ENCODE results near the gene ARHGAP31.
"Not testable (repeated sequence)": the region's sequence is repeated elsewhere in the genome, so short reads cannot be mapped to it uniquely, and the experiment has no call there.

The ARHGAP31 gene

DNA sequence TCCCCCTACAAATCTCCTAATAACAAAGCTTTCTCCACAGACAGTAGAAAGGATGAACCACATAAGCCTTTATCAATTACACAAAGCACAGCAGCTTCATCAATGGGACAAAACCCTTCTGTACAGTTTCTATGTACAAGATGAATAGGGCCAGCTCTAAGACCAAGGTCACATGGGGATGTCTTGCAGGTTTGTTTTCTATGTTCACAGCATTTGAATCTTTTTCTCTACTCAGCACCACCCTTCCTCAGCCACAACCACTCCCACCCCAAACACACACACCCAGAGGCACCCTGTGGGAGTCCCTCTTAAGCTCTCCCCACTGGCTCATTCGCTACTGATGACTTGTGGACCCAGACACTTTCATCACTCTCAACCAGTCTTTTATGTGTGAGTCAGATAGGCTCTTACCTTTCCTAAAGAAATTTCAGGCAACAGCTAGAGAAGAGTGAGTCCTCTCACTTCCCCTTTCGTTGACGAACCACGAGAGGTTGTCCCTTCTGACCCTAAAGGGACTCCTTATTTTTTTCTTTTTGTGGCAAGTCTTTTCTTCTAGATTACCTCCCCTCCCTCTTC, 57.9 kb downstream of the ARHGAP31 start:
- H3K27me3 ChIP-seq (ENCODE audit: insufficient read depth, insufficient read length), result no peaks in the 10 kb centered on the region
- peaks cover 2% of the 10 kb centered on the region for H3K4me1 ChIP-seq (ENCODE audit: insufficient read depth, insufficient read length)
- no peak for TF ChIP-seq ZNF274 (IDR thresholded peaks at IDR 0.05; ENCODE audit: low read depth, low read length)
- no peak for TF ChIP-seq SUZ12 (IDR thresholded peaks at IDR 0.05; ENCODE audit: extremely low read depth, insufficient read depth, insufficient read length)
- TF ChIP-seq YY1 (IDR thresholded peaks at IDR 0.05; ENCODE audit: insufficient read depth, insufficient read length), result no peak
- H3K9me3 ChIP-seq (ENCODE audit: insufficient read depth, low read length), result no peaks in the 10 kb centered on the region
- no peak overlapping the region for H3K4me3 ChIP-seq (ENCODE audit: insufficient read length, low read depth)
- no peak overlapping the region for H3K9ac ChIP-seq (ENCODE audit: insufficient read length, low read depth)
- no peak for DNase-seq (ENCODE audit: low read depth, low spot score)
- H3K36me3 ChIP-seq (ENCODE audit: insufficient read depth, insufficient read length, low read length), result no peaks in the 10 kb centered on the region

DNA sequence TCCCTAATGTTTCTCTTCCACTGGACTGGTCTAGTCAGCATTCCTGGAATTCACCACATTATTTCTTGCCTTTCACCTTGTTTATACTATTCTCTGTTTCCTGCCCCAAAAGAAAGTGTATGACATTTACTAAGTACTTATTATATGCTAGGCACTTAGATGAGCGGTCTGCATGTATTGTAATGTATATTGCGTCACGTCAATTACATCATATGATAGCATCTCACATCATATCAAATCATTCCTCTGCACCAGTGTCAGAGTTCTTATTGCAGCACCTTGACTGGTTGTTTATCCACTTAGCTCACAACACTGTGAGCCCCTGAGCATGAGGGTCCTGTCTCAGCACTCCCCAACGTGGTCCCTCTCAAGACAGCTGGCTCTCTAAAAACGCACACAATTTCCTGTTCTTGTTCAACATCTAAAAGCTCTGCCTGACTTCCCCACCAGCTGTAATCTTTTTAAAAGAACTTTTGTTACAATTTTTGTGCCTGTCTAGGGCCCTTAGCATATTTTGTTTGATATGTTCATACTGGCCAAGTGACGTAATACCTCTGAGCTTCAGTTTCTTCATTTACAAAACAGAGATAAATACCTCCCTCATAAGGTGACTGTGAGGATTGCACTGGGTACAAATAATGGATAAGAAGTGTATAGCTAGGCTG, 58.8 kb downstream of the ARHGAP31 start:
- TF ChIP-seq YY1 (IDR thresholded peaks at IDR 0.05; ENCODE audit: insufficient read depth, insufficient read length) (no peak), ZNF274 (IDR thresholded peaks at IDR 0.05; ENCODE audit: low read depth, low read length) (no peak), SUZ12 (IDR thresholded peaks at IDR 0.05; ENCODE audit: extremely low read depth, insufficient read depth, insufficient read length) (no peak)
- Histone ChIP-seq H3K9me3 (ENCODE audit: insufficient read depth, low read length) (no peaks in the 10 kb centered on the region), H3K9ac (ENCODE audit: insufficient read length, low read depth) (no peak overlapping the region), H3K4me1 (ENCODE audit: insufficient read depth, insufficient read length) (peaks cover 4% of the 10 kb centered on the region), H3K4me3 (ENCODE audit: insufficient read length, low read depth) (no peak overlapping the region), H3K27me3 (ENCODE audit: insufficient read depth, insufficient read length) (no peaks in the 10 kb centered on the region), H3K36me3 (ENCODE audit: insufficient read depth, insufficient read length, low read length) (no peaks in the 10 kb centered on the region)
- no peak for DNase-seq (ENCODE audit: low read depth, low spot score)

DNA sequence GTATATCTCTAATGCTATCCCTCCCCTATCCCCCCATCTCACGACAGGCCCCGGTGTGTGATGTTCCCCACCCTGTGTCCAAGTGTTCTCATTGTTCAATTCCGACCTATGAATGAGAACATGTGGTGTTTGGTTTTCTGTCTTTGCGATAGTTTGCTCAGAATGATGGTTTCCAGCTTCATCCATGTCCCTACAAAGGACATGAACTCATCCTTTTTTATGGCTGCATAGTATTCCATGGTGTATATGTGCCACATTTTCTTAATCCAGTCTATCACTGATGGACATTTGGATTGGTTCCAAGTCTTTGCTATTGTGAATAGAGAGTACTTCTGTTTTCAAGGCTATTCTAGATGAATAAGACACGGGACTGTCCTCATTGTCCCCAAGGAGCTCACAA, 61.4 kb downstream of the ARHGAP31 start:
- H3K9me3 ChIP-seq (ENCODE audit: insufficient read depth, low read length); DNase-seq (ENCODE audit: low read depth, low spot score); H3K27me3 ChIP-seq (ENCODE audit: insufficient read depth, insufficient read length); H3K4me3 ChIP-seq (ENCODE audit: insufficient read length, low read depth); H3K9ac ChIP-seq (ENCODE audit: insufficient read length, low read depth); H3K36me3 ChIP-seq (ENCODE audit: insufficient read depth, insufficient read length, low read length); H3K4me1 ChIP-seq (ENCODE audit: insufficient read depth, insufficient read length): not testable (repeated sequence)

DNA sequence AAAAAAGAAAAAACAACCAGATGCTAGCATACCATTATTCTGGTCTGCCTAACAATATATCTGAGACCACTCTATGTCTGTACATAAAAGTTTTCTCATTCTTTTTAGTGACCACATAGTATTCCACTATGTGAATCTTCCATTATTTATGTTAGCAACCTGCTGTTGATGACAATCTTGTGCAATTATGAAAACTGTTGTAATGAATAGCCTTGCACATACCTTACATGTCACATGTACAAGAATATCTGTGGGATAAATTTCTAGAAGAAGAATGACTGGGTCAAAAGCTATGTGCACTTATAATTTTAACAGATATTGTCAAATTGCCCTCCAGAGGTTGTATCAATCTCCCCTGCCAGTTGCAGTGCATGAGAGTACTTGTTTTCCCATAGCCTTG, 62.5 kb downstream of the ARHGAP31 start:
- DNase-seq (ENCODE audit: low read depth, low spot score), result no peak
- H3K4me1 ChIP-seq (ENCODE audit: insufficient read depth, insufficient read length), result peaks cover 4% of the 10 kb centered on the region
- TF ChIP-seq ZNF274 (IDR thresholded peaks at IDR 0.05; ENCODE audit: low read depth, low read length) (no peak), SUZ12 (IDR thresholded peaks at IDR 0.05; ENCODE audit: extremely low read depth, insufficient read depth, insufficient read length) (no peak), YY1 (IDR thresholded peaks at IDR 0.05; ENCODE audit: insufficient read depth, insufficient read length) (no peak)

DNA sequence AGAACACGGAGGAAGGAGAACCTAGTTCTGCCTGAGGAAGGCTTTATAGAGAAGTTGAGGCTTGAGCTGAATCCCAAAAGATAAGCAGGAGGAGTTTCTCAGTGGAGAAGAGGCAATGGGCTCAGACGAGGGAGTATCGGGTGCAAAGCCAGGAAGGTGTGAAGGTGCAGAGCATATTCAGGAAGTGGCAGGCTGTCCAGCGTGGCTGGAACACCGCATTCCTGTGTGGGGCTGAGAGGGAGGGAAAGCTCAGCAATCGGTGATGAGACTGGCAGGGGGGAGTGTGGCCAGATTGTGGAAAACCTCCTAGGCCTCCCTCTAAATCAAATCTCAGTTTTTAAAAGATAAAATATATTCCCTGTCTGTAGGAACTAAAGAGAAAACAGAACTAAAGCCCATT, 63.0 kb downstream of the ARHGAP31 start:
- no peak for TF ChIP-seq SUZ12 (IDR thresholded peaks at IDR 0.05; ENCODE audit: extremely low read depth, insufficient read depth, insufficient read length)
- no peak for TF ChIP-seq ZNF274 (IDR thresholded peaks at IDR 0.05; ENCODE audit: low read depth, low read length)
- TF ChIP-seq YY1 (IDR thresholded peaks at IDR 0.05; ENCODE audit: insufficient read depth, insufficient read length), result no peak
- Histone ChIP-seq H3K9ac (ENCODE audit: insufficient read length, low read depth) (no peak overlapping the region), H3K9me3 (ENCODE audit: insufficient read depth, low read length) (no peaks in the 10 kb centered on the region), H3K4me3 (ENCODE audit: insufficient read length, low read depth) (no peak overlapping the region), H3K36me3 (ENCODE audit: insufficient read depth, insufficient read length, low read length) (no peaks in the 10 kb centered on the region), H3K27me3 (ENCODE audit: insufficient read depth, insufficient read length) (no peaks in the 10 kb centered on the region), H3K4me1 (ENCODE audit: insufficient read depth, insufficient read length) (peaks cover 4% of the 10 kb centered on the region)
- DNase-seq (ENCODE audit: low read depth, low spot score), result no peak

More for the DNA sequence above, 62.5 kb downstream of the ARHGAP31 start:
- Histone ChIP-seq H3K9ac (ENCODE audit: insufficient read length, low read depth) (no peak overlapping the region), H3K4me3 (ENCODE audit: insufficient read length, low read depth) (no peak overlapping the region), H3K27me3 (ENCODE audit: insufficient read depth, insufficient read length) (no peaks in the 10 kb centered on the region), H3K36me3 (ENCODE audit: insufficient read depth, insufficient read length, low read length) (no peaks in the 10 kb centered on the region), H3K9me3 (ENCODE audit: insufficient read depth, low read length) (no peaks in the 10 kb centered on the region)

DNA sequence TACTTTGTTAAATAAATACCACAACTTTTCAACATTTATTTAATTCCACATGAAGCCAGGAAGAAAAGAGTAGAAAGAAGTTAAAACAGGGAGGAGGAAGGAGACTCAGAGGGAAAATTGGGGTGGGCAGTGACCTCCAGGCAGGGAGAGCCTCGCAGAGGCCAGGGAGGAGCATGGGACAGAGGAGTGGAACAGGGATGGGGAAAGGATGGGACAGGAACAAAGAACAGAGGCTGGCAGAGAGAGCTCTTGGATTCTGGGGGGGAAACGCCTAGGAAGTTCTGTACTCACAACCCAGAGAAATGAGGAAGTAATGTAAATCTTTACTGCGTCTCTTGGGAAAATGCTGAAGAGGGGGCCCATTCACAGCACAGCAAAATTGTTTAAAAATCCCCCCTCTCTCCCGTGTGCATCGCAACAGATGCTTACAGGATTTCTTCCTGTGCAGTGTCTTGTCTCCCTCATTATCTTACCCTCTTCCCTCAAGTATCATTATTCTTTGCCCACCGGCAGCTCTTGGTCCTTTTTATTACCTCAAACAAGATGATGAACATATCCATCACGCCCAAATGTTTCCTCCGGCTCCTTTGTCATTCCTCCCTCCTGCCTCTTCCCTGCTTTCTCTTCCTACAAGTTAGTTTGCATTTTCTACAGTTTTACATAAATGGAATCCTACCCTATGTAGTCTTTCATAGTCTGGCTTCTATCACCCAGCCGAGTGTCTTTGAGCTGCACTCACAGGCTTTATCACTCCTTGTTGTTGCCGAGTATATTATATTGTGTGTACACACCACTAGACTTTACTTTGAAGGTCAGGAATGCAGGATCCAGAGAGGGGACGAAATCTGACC, 65.5 kb downstream of the ARHGAP31 start:
- Histone ChIP-seq H3K4me3 (ENCODE audit: insufficient read length, low read depth) (no peak overlapping the region), H3K36me3 (ENCODE audit: insufficient read depth, insufficient read length, low read length) (no peaks in the 10 kb centered on the region), H3K27me3 (ENCODE audit: insufficient read depth, insufficient read length) (no peaks in the 10 kb centered on the region), H3K9ac (ENCODE audit: insufficient read length, low read depth) (no peak overlapping the region), H3K9me3 (ENCODE audit: insufficient read depth, low read length) (no peaks in the 10 kb centered on the region), H3K4me1 (ENCODE audit: insufficient read depth, insufficient read length) (peaks cover 4% of the 10 kb centered on the region)
- no peak for DNase-seq (ENCODE audit: low read depth, low spot score)
- TF ChIP-seq YY1 (IDR thresholded peaks at IDR 0.05; ENCODE audit: insufficient read depth, insufficient read length) (no peak), SUZ12 (IDR thresholded peaks at IDR 0.05; ENCODE audit: extremely low read depth, insufficient read depth, insufficient read length) (no peak), ZNF274 (IDR thresholded peaks at IDR 0.05; ENCODE audit: low read depth, low read length) (no peak)

DNA sequence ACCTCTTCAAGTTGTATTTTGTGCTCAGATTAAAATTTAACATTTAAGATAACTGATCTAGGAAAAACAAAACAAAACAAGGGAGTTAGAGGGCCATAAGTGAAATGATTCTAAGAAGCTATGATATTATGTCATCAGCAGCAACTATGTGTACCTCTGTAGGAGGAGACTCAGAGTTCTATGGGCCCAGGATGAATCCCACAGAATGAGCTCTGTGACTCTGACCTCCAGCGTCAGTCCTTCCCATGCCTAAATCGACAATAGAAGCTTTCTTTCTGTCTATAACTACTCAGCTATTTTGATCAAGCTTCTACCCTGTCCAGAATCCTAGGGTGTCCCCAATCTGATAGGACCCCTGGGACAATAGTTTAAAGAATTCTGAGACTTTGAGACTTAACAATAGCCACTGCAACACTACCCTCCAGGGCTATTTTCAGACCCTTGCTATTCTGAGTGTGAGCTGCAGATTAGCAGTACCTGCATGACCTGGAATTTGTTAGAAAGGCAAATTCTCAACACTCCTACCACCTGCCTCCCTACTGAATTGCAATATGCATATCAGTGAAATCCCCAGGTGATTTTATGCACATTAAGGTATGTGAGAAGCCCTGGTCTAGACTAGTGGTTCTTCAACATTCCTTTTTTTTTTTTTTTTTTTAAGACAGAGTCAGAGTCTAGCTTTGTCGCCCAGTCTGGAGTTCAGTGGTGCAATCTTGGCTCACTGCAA, 66.7 kb downstream of the ARHGAP31 start:
- H3K9ac ChIP-seq (ENCODE audit: insufficient read length, low read depth), result no peak overlapping the region
- DNase-seq (ENCODE audit: low read depth, low spot score), result no peak
- TF ChIP-seq ZNF274 (IDR thresholded peaks at IDR 0.05; ENCODE audit: low read depth, low read length) (no peak), SUZ12 (IDR thresholded peaks at IDR 0.05; ENCODE audit: extremely low read depth, insufficient read depth, insufficient read length) (no peak), YY1 (IDR thresholded peaks at IDR 0.05; ENCODE audit: insufficient read depth, insufficient read length) (no peak)

More for the DNA sequence above, 66.7 kb downstream of the ARHGAP31 start:
- Histone ChIP-seq H3K9me3 (ENCODE audit: insufficient read depth, low read length) (no peaks in the 10 kb centered on the region), H3K4me1 (ENCODE audit: insufficient read depth, insufficient read length) (peaks cover 4% of the 10 kb centered on the region), H3K4me3 (ENCODE audit: insufficient read length, low read depth) (no peak overlapping the region), H3K27me3 (ENCODE audit: insufficient read depth, insufficient read length) (no peaks in the 10 kb centered on the region), H3K36me3 (ENCODE audit: insufficient read depth, insufficient read length, low read length) (no peaks in the 10 kb centered on the region)
